Measurements from ENCODE around the gene RDH13. TPM values are rescaled to one million over a fixed set of nuclear protein-coding genes. Genes with fewer than 3 reads are reported as not detected.

The RDH13 gene
- total RNA-seq, 1 experiment from 2014 or later: 31.1 TPM

- peaks cover 3% of the 10 kb centered on the region; the same call in 1 of the 2 replicates for H4K20me1 ChIP-seq (ENCODE audit: insufficient read depth)
- no peak for ATAC-seq
- no peak for DNase-seq (ENCODE audit: low read depth, low spot score)
- no peaks in the 10 kb centered on the region for H3K9me3 ChIP-seq (ENCODE audit: control insufficient read depth in 1 of 2, insufficient read depth in 1 of 2, low read depth in 1 of 2, low read length in 2 of 2)
- TF ChIP-seq ZNF274 (IDR thresholded peaks at IDR 0.05; ENCODE audit: low read depth, low read length) (no peak), POLR2AphosphoS5 (IDR thresholded peaks at IDR 0.05; ENCODE audit: low read depth, low read length) (no peak), ELF1 (IDR thresholded peaks at IDR 0.05; ENCODE audit: borderline replicate concordance, low read depth) (no peak), ATF3 (IDR thresholded peaks at IDR 0.05) (no peak), CEBPB (IDR thresholded peaks at IDR 0.05; ENCODE audit: low read depth) (no peak), SRF (IDR thresholded peaks at IDR 0.05; ENCODE audit: low read depth) (no peak), ZBTB33 (IDR thresholded peaks at IDR 0.05; ENCODE audit: extremely low read depth, insufficient replicate concordance, low read length) (no peak), SP1 (IDR thresholded peaks at IDR 0.05; ENCODE audit: low read depth) (no peak), CTCF (IDR thresholded peaks at IDR 0.05 in 2 of 3, conservative IDR thresholded peaks at IDR 0.05 in 1 of 3; ENCODE audit: borderline replicate concordance in 1 of 3, insufficient read depth in 1 of 3, low read depth in 2 of 3, low read length in 2 of 3) (no peak), EZH2 (IDR thresholded peaks at IDR 0.05) (no peak), CBX3 (IDR thresholded peaks at IDR 0.05; ENCODE audit: low read depth) (no peak), YY1 (IDR thresholded peaks at IDR 0.05; ENCODE audit: extremely low read depth, insufficient replicate concordance, low read depth, low read length) (no peak), EGR1 (IDR thresholded peaks at IDR 0.05; ENCODE audit: low read depth) (no peak), MAX (IDR thresholded peaks at IDR 0.05) (no peak), POLR2A (IDR thresholded peaks at IDR 0.05; ENCODE audit: borderline replicate concordance, extremely low read depth, insufficient read depth, insufficient read length) (no peak), FOSL1 (IDR thresholded peaks at IDR 0.05; ENCODE audit: low read depth) (no peak)
- H3K9ac ChIP-seq (ENCODE audit: low read length): no peak overlapping the region
- H3K4me2 ChIP-seq (ENCODE audit: low read length): no peak overlapping the region
- intact Hi-C loops (cut with micrococcal nuclease): no loop called here
- H3K27me3 ChIP-seq (ENCODE audit: insufficient read depth, low read length): no peaks in the 10 kb centered on the region
- peaks cover 8% of the 10 kb centered on the region; the same call in 1 of the 2 replicates for H3K79me2 ChIP-seq (ENCODE audit: insufficient read depth, low read length)
- no peak overlapping the region for H3K27ac ChIP-seq (ENCODE audit: low read depth, low read length)
- peaks cover 8 to 14% of the 10 kb centered on the region in 2 experiments; a peak in 3 of 4 replicates for H3K36me3 ChIP-seq (ENCODE audit: control insufficient read depth in 1 of 2, insufficient read depth in 2 of 2, low read length in 2 of 2)
- H3K9me2 ChIP-seq (ENCODE audit: insufficient read depth): no peaks in the 10 kb centered on the region
- H3K4me1 ChIP-seq (ENCODE audit: control insufficient read depth in 1 of 2, insufficient read depth in 2 of 2, low read length in 2 of 2): no peaks in the 10 kb centered on the region
- RAD21 ChIA-PET (ENCODE audit: low non-redundant PET in 1 of 2, low total read pairs in 2 of 2, uncharacterized antibody in 2 of 2, unreplicated experiment in 2 of 2): no interaction called here
- H2AFZ ChIP-seq (ENCODE audit: low read depth, low read length, poor library complexity, severe bottlenecking): no peak overlapping the region
- H3K4me3 ChIP-seq (replicated peaks in 1 of 2; ENCODE audit: low read depth in 1 of 2, low read length in 2 of 2): no peak overlapping the region
- BruUV-seq (replicated peaks): no TSS peak
- POLR2A ChIA-PET: no interaction called here
- CTCF ChIA-PET: no interaction called here
Observed at GRCh38 chr19:55106591-55106990, 43.6 kb upstream of the RDH13 start.

Data from HCT116 (cell line).